IMR-90 (cell line): ENCODE measurements around the gene ZC2HC1B. TPM values are rescaled to one million over a fixed set of nuclear protein-coding genes. Genes with fewer than 3 reads are reported as not detected.

ENCODE experiments used
- ATAC-seq: fragments of 200-7000 bp; cut with Tn5 transposase; 2 replicates; pipeline ENCODE4 v1.9.1; 2020; ENCODE audit warnings: low read depth, mild to moderate bottlenecking, moderate library complexity
- BruUV-seq: library from RNA; stranded (reverse); fragments of 400-500 nt; replicated peaks from 2 replicates; lab custom pipeline; 2021; lab: Mats Ljungman, UMichigan
- CTCF ChIA-PET: fragments of 300-600 bp; formaldehyde crosslinking; extraction: SDS; loops from one replicate; lab custom pipeline; 2021; ENCODE audit warnings: antibody characterized with exemption; lab: Yijun Ruan, JAX
- POLR2A ChIA-PET: fragments of 300-600 bp; sonication (Branson Sonifier 250); formaldehyde crosslinking; loops from one replicate; lab custom pipeline; 2022; ENCODE audit warnings: antibody characterized with exemption; ENCODE audit not compliant: unreplicated experiment; lab: Charles Lee
- DNase-seq: peaks from one replicate; pipeline ENCODE4 v3.0.0; 2013
- H2AFZ ChIP-seq: replicated peaks from 2 replicates; pipeline ENCODE3; 2013; ENCODE audit warnings: low read length, mild to moderate bottlenecking; ENCODE audit not compliant: poor library complexity
- H2AK5ac ChIP-seq: 2 replicates; pipeline ENCODE4 v1.6.1; 2013; ENCODE audit warnings: low read depth, low read length, inconsistent platforms
- H2AK9ac ChIP-seq: replicated peaks from 2 replicates; pipeline ENCODE3; 2013; ENCODE audit warnings: mild to moderate bottlenecking, low read depth, low read length, moderate library complexity; ENCODE audit not compliant: poor library complexity
- H2BK120ac ChIP-seq: 2 replicates; pipeline ENCODE4 v1.6.1; 2013; ENCODE audit warnings: low read depth, low read length, inconsistent platforms
- H2BK15ac ChIP-seq: 3 replicates; pipeline ENCODE4 v1.6.1; 2013; ENCODE audit warnings: low read depth, low read length, inconsistent platforms
- H2BK20ac ChIP-seq: 2 replicates; pipeline ENCODE4 v1.6.1; 2013; ENCODE audit warnings: low read depth, mild to moderate bottlenecking, inconsistent platforms, low read length, moderate library complexity
- H2BK5ac ChIP-seq: 2 replicates; pipeline ENCODE4 v1.6.1; 2013; ENCODE audit warnings: mild to moderate bottlenecking, low read depth, low read length, inconsistent platforms; ENCODE audit not compliant: poor library complexity, severe bottlenecking
- H3K14ac ChIP-seq: replicated peaks from 2 replicates; pipeline ENCODE4 v1.6.1; 2013; ENCODE audit warnings: low read depth, low read length, inconsistent platforms
- H3K18ac ChIP-seq: 2 replicates; pipeline ENCODE4 v1.6.1; 2013; ENCODE audit warnings: low read depth, low read length, control low read depth
- H3K23ac ChIP-seq: 2 replicates; pipeline ENCODE4 v1.6.1; 2013; ENCODE audit warnings: low read depth, low read length, inconsistent platforms
- H3K27ac ChIP-seq: 2 replicates; pipeline ENCODE4 v1.5.1; 2013; ENCODE audit warnings: mild to moderate bottlenecking, control low read depth, low read length; ENCODE audit not compliant: insufficient read depth
- H3K27me3 ChIP-seq: 2 replicates; pipeline ENCODE4 v1.6.1; 2013; ENCODE audit warnings: low read length; ENCODE audit not compliant: control insufficient read depth, insufficient read depth
- H3K36me3 ChIP-seq: 2 replicates; pipeline ENCODE4 v1.6.1; 2013; ENCODE audit warnings: low read length, mixed read lengths; ENCODE audit not compliant: control insufficient read depth, insufficient read depth
- H3K4ac ChIP-seq: 2 replicates; pipeline ENCODE4 v1.6.1; 2013; ENCODE audit warnings: low read depth, low read length, inconsistent platforms
- H3K4me1 ChIP-seq: 2 replicates; pipeline ENCODE4 v1.6.1; 2013; ENCODE audit warnings: low read length, mixed read lengths; ENCODE audit not compliant: control insufficient read depth, insufficient read depth
- H3K4me2 ChIP-seq: 2 replicates; pipeline ENCODE4 v1.6.1; 2013; ENCODE audit warnings: low read depth, mild to moderate bottlenecking, control low read depth, low read length, moderate library complexity
- H3K4me3 ChIP-seq: 2 replicates; pipeline ENCODE4 v1.5.1; 2013; ENCODE audit warnings: low read depth, mild to moderate bottlenecking, control low read depth, low read length, moderate library complexity; ENCODE audit not compliant: insufficient read depth
- H3K56ac ChIP-seq: 2 replicates; pipeline ENCODE4 v1.6.1; 2013; ENCODE audit warnings: low read length, inconsistent platforms; ENCODE audit not compliant: insufficient read depth; ENCODE audit errors: extremely low read depth
- H3K79me1 ChIP-seq, 2 experiments: 2 replicates each; pipeline ENCODE4 v1.6.1; 2013; ENCODE audit warnings: low read length in 2 of 2, inconsistent platforms in 1 of 2, low read depth in 1 of 2
- H3K9ac ChIP-seq: 2 replicates; pipeline ENCODE4 v1.6.1; 2013; ENCODE audit warnings: low read depth, low read length, control low read depth
- H3K9me1 ChIP-seq: 2 replicates; pipeline ENCODE4 v1.6.1; 2013; ENCODE audit warnings: low read length, inconsistent platforms; ENCODE audit not compliant: insufficient read depth
- H3K9me3 ChIP-seq: 2 replicates; pipeline ENCODE4 v1.6.1; 2013; ENCODE audit warnings: low read length; ENCODE audit not compliant: control insufficient read depth, insufficient read depth
- H4K20me1 ChIP-seq: 2 replicates; pipeline ENCODE4 v1.6.1; 2013; ENCODE audit warnings: low read length, inconsistent platforms; ENCODE audit not compliant: insufficient read depth
- H4K5ac ChIP-seq: 2 replicates; pipeline ENCODE4 v1.6.1; 2013; ENCODE audit warnings: mild to moderate bottlenecking, low read depth, low read length, control low read depth
- H4K8ac ChIP-seq, 2 experiments: 2 replicates each; pipeline ENCODE4 v1.6.1; 2013; ENCODE audit warnings: low read depth in 2 of 2, low read length in 2 of 2, control low read depth in 1 of 2, inconsistent platforms in 1 of 2
- H4K91ac ChIP-seq: 2 replicates; pipeline ENCODE4 v1.6.1; 2013; ENCODE audit warnings: low read depth, low read length, inconsistent platforms; ENCODE audit not compliant: insufficient read depth
- BHLHE40 ChIP-seq: fragments of 150-350 bp; IDR thresholded peaks from 2 replicates; pipeline ENCODE4 v1.6.1; 2016; ENCODE audit warnings: mild to moderate bottlenecking, low read depth, low read length
- CEBPB ChIP-seq: IDR thresholded peaks from 2 replicates; pipeline ENCODE4 v1.6.1; 2012; ENCODE audit warnings: low read depth, low read length, improper control_type of control experiment
- MAZ ChIP-seq: IDR thresholded peaks from 2 replicates; pipeline ENCODE4 v1.6.1; 2012; ENCODE audit warnings: low read depth, mild to moderate bottlenecking, low read length, improper control_type of control experiment, moderate library complexity, borderline replicate concordance
- RCOR1 ChIP-seq: IDR thresholded peaks from 2 replicates; pipeline ENCODE4 v1.6.1; 2012; ENCODE audit warnings: mild to moderate bottlenecking, low read length, improper control_type of control experiment; ENCODE audit not compliant: insufficient replicate concordance
- RFX5 ChIP-seq: IDR thresholded peaks from 2 replicates; pipeline ENCODE4 v1.8.0; 2012; ENCODE audit warnings: low read depth, mild to moderate bottlenecking, low read length, moderate library complexity
- WGBS, 2 experiments: methylation state at CpG; one replicate each; pipeline versions ENCODE4 v1.1.5 to v1.1.7; 2013; ENCODE audit warnings: missing lambda C conversion rate in 2 of 2; ENCODE audit not compliant: insufficient read length in 1 of 2; ENCODE audit errors: extremely low coverage in 2 of 2; 5-methylcytosine and 5-hydroxymethylcytosine counted together
- dilution Hi-C: fragments of 300-500 bp; cut with HindIII; formaldehyde crosslinking; loops from one replicate; pipeline ENCODE4 v1.14.3; 2018; ENCODE audit warnings: low sequenced_read_pairs; ENCODE audit not compliant: unreplicated experiment
- in situ Hi-C: fragments of 300-500 bp; cut with MboI; formaldehyde crosslinking; loops from 3 replicates; pipeline ENCODE4 v1.14.3; 2019; ENCODE audit warnings: low sequenced_read_pairs, inconsistent platforms, mixed read lengths
- intact Hi-C: fragments of 100-400 bp; cut with micrococcal nuclease; formaldehyde crosslinking; loops from 2 replicates; pipeline ENCODE4 v1.10.0; 2022
- polyA plus RNA-seq, 3 experiments: library from polyadenylated mRNA; depleted of rRNA; stranded (reverse); fragments of >200 nt; gene quantifications; 2 replicates each; pipeline ENCODE4 v1.2.3, GENCODE V29; 2012; ENCODE audit warnings: low replicate concordance in 1 of 3
- total RNA-seq: library from RNA; depleted of rRNA; stranded (reverse); fragments of >200 nt; gene quantifications from 2 replicates; pipeline ENCODE4 v1.2.3, GENCODE V29; 2012
- TF ChIP-seq, protein P1 (sequence below): fragments of 150-350 bp; IDR thresholded peaks from 2 replicates; pipeline ENCODE4 v1.6.1; 2016; ENCODE audit warnings: low read depth, mild to moderate bottlenecking, low read length, moderate library complexity, borderline replicate concordance
- TF ChIP-seq, protein P2 (sequence below): fragments of 150-350 bp; IDR thresholded peaks from 2 replicates; pipeline ENCODE4 v1.6.1; 2017; ENCODE audit warnings: mild to moderate bottlenecking, antibody characterized with exemption, low read length, low read depth

ZC2HC1B gene
- total and polyA plus RNA-seq, 2 of the 4 experiments (the other 2 are of a cell fraction), result not detected

DNA sequence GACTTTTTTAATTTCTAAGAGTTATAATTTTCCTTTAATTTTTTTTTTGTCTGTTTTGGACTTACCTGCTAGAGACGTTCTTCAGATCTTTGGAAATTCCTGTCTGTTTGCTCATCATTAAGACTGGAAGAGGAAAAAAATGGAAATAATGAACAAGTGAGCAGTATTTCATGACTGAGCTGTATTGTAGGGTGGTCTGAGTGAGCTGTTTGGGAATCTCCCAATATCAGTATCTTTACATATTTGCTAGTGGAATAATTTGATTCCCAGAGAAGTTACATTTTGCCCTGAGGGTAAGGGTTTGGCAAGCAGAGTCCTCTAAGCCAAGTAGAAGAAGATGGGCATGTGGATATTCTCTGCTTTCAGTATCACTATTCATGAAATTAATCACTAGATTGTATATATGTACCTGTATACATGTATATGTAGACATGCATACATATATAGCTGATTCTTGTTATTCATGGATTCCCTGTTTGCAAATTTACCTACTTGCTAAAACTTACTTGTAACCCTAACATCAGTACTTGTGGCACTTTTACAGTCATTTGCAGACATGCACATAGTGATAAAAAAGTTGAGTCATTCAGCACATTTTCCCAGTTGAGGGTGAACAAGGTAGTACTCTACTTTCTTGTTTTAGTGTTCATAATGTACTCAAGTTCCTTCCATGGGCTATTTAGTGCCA lies 13.5 kb downstream of the ZC2HC1B start:
- no peak overlapping the region for H4K8ac ChIP-seq
- no peak overlapping the region for H2BK15ac ChIP-seq
- H3K4me2 ChIP-seq, result no peak overlapping the region
- no peak overlapping the region for H2BK20ac ChIP-seq
- H3K27ac ChIP-seq, result no peak overlapping the region
- H4K91ac ChIP-seq, result no peak overlapping the region
- H3K14ac ChIP-seq, result no peak overlapping the region
- no TSS peak for BruUV-seq
- H3K9ac ChIP-seq, result no peak overlapping the region
- no peak overlapping the region for H3K4ac ChIP-seq
- no peak for TF ChIP-seq BHLHE40
- TF ChIP-seq, protein P1, sequence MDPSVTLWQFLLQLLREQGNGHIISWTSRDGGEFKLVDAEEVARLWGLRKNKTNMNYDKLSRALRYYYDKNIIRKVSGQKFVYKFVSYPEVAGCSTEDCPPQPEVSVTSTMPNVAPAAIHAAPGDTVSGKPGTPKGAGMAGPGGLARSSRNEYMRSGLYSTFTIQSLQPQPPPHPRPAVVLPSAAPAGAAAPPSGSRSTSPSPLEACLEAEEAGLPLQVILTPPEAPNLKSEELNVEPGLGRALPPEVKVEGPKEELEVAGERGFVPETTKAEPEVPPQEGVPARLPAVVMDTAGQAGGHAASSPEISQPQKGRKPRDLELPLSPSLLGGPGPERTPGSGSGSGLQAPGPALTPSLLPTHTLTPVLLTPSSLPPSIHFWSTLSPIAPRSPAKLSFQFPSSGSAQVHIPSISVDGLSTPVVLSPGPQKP, result no peak
- TF ChIP-seq, protein P2, sequence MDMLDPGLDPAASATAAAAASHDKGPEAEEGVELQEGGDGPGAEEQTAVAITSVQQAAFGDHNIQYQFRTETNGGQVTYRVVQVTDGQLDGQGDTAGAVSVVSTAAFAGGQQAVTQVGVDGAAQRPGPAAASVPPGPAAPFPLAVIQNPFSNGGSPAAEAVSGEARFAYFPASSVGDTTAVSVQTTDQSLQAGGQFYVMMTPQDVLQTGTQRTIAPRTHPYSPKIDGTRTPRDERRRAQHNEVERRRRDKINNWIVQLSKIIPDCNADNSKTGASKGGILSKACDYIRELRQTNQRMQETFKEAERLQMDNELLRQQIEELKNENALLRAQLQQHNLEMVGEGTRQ, result no peak
- TF ChIP-seq CEBPB, result no peak
- TF ChIP-seq RFX5, result no peak
- no peak for TF ChIP-seq RCOR1
- TF ChIP-seq MAZ, result no peak
- no peak for ATAC-seq
- no peaks in the 10 kb centered on the region for H3K4me1 ChIP-seq
- H3K27me3 ChIP-seq, result no peaks in the 10 kb centered on the region
- H3K36me3 ChIP-seq, result no peaks in the 10 kb centered on the region
- H2BK120ac ChIP-seq, result no peak overlapping the region
- DNase-seq, result no peak
- no peak overlapping the region for H2AK5ac ChIP-seq
- no peak overlapping the region for H2AK9ac ChIP-seq
- H2AFZ ChIP-seq, result no peak overlapping the region
- no peak overlapping the region for H3K56ac ChIP-seq
- WGBS, 2 experiments, result no CpG with 5 or more reads among the region's 1 CpG
- ChIA-PET CTCF (no interaction called here), POLR2A (no interaction called here)
- intact Hi-C loops, result no loop called here
- H2BK5ac ChIP-seq, result no peak overlapping the region
- in situ Hi-C loops, result no loop called here
- no peak overlapping the region for H3K23ac ChIP-seq
- no peak overlapping the region for H3K18ac ChIP-seq
- no peaks in the 10 kb centered on the region for H3K79me1 ChIP-seq
- dilution Hi-C loops, result no loop called here
- peaks cover 2% of the 10 kb centered on the region; the same call in 1 of the 2 replicates for H3K9me3 ChIP-seq
- H3K4me3 ChIP-seq, result no peak overlapping the region
- H3K9me1 ChIP-seq, result no peaks in the 10 kb centered on the region
- H4K20me1 ChIP-seq, result no peaks in the 10 kb centered on the region
- no peak overlapping the region for H4K5ac ChIP-seq
